ENCODE data around the gene ARHGAP25.

ARHGAP25 gene

DNA sequence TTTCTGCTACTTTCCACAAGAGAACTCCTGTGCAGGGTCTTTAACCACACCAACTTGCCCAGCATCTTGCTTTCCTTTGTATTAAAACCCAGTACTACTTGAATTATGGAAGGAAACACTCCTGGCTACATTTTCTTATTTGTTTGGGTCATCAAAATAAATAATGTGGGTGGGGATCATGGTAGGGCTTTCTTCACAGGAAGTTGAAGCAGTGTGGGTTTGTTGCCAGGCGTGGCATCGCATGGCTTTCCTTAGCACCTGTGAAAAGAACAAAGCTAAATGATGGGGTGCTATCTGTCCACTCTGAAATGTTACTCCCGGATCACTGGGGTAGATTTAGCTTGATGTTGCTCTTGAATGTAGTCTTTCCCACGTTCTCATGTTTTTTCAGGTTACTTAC is 18.7 kb downstream of the ARHGAP25 start:
- TF ChIP-seq, protein P1, sequence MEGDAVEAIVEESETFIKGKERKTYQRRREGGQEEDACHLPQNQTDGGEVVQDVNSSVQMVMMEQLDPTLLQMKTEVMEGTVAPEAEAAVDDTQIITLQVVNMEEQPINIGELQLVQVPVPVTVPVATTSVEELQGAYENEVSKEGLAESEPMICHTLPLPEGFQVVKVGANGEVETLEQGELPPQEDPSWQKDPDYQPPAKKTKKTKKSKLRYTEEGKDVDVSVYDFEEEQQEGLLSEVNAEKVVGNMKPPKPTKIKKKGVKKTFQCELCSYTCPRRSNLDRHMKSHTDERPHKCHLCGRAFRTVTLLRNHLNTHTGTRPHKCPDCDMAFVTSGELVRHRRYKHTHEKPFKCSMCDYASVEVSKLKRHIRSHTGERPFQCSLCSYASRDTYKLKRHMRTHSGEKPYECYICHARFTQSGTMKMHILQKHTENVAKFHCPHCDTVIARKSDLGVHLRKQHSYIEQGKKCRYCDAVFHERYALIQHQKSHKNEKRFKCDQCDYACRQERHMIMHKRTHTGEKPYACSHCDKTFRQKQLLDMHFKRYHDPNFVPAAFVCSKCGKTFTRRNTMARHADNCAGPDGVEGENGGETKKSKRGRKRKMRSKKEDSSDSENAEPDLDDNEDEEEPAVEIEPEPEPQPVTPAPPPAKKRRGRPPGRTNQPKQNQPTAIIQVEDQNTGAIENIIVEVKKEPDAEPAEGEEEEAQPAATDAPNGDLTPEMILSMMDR (conservative IDR thresholded peaks at IDR 0.05; ENCODE audit: low read depth, low read length) = no peak
- no peak overlapping the region for H3K4me3 ChIP-seq (ENCODE audit: low read depth, low read length)
- DNase-seq (ENCODE audit: low read depth) = no peak

DNA sequence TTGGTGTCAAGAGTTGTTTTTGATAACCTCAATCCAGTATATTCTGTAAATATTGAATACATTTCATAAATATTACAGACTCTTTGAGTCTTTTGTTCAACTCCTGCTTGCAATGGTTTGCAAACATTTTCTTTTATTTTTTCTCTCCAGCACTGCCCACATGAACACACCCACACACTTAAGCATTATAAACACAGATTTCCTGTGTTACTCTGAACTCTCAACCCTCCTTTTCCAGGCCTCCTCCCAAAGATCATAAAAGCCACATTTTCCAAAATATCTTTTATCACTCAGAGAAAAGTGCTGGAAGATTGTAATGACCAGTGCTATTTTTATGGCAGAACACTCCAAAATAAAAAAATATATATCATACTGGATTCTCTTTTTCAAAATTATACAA is 20.5 kb downstream of the ARHGAP25 start:
- TF ChIP-seq, protein P1 (conservative IDR thresholded peaks at IDR 0.05; ENCODE audit: low read depth, low read length) = no peak

DNA sequence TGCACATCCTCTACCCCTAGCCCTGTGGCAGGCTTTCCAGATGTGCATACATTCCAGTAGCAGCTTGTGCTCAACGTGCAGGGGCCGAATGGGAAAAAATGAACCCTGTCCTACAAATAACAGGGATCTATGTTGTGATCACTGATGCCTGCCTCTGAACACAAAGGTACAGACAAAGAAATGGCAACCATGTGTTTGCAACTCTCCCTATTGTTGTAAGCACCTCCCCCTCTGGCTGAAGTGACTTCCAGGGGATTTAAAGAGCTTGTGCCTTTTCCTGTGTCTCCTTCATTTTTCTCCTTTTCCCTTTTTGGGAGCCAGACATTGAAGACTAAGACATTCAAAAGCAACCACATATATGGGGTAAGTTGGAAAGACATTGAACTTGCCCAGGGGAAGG is 21.6 kb downstream of the ARHGAP25 start:
- TF ChIP-seq, protein P1 (conservative IDR thresholded peaks at IDR 0.05; ENCODE audit: low read depth, low read length) = no peak
- no peak overlapping the region for H3K4me3 ChIP-seq (ENCODE audit: low read depth, low read length)
- no peak for DNase-seq (ENCODE audit: low read depth)

More for the DNA sequence above, 20.5 kb downstream of the ARHGAP25 start:
- DNase-seq (ENCODE audit: low read depth) = no peak
- H3K4me3 ChIP-seq (ENCODE audit: low read depth, low read length) = no peak overlapping the region

DNA sequence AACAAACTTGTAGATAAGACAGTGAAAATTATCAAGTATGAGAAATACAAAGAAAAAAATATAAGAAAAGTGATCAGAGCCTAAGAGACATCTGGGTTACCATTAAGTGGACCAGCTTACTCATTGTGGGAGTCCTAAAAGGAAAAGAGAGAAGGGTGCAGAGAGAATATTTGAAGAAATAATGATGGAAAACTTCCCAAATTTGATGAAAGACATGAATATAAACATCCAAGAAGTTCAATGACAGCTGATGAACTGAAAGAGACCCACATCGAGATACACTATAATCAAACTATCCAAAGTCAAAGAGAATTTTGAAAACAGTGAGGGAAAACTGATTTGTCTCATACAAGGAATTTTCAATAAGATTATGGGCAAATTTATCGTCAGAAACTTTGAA is 22.5 kb downstream of the ARHGAP25 start:
- H3K4me3 ChIP-seq (ENCODE audit: low read depth, low read length) = no peak overlapping the region
- DNase-seq (ENCODE audit: low read depth) = no peak
- TF ChIP-seq, protein P1 (conservative IDR thresholded peaks at IDR 0.05; ENCODE audit: low read depth, low read length) = no peak

DNA sequence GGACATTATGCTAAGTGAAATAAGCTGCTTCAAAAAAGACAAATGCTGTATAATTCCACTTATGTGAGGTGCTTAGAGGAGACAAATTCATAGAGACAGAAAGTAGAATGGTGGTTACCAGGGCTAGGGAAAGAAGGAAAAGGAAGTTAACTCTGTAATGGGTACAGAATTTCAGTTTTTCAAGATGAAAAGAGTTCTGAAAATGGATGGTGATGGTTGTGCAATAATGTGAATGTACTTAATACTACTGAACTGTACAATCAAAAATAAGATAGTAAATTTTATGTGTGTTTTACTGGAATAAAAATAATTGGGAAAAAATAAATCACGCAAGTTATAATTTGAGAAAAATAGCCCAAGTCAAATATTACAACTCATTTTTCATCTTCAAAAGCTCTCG is 27.5 kb downstream of the ARHGAP25 start:
- TF ChIP-seq, protein P1 (conservative IDR thresholded peaks at IDR 0.05; ENCODE audit: low read depth, low read length) = no peak

DNA sequence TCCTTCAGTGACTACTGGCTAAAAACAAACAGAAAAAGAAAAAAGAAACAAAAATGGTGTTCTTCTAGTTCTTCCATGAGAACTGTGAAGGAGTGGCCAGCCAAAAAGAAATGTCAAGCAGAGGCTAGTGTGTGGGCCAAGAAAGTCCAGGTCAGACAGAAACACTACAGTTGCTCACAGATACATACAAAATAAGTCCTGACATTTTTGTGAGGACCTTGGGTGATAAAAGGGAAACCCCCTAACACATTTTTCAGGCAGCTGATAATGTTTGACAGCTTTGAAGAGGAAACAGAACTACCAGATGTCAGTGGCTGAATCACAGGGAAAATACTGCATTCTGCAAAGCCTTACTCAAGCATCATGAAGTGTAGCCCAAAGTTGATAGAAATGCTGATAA is 28.1 kb downstream of the ARHGAP25 start:
- TF ChIP-seq, protein P1 (conservative IDR thresholded peaks at IDR 0.05; ENCODE audit: low read depth, low read length) = no peak
- DNase-seq (ENCODE audit: low read depth) = peak; percentile 87
- no peak overlapping the region for H3K4me3 ChIP-seq (ENCODE audit: low read depth, low read length)

More for the DNA sequence above, 27.5 kb downstream of the ARHGAP25 start:
- no peak for DNase-seq (ENCODE audit: low read depth)
- no peak overlapping the region for H3K4me3 ChIP-seq (ENCODE audit: low read depth, low read length)

DNA sequence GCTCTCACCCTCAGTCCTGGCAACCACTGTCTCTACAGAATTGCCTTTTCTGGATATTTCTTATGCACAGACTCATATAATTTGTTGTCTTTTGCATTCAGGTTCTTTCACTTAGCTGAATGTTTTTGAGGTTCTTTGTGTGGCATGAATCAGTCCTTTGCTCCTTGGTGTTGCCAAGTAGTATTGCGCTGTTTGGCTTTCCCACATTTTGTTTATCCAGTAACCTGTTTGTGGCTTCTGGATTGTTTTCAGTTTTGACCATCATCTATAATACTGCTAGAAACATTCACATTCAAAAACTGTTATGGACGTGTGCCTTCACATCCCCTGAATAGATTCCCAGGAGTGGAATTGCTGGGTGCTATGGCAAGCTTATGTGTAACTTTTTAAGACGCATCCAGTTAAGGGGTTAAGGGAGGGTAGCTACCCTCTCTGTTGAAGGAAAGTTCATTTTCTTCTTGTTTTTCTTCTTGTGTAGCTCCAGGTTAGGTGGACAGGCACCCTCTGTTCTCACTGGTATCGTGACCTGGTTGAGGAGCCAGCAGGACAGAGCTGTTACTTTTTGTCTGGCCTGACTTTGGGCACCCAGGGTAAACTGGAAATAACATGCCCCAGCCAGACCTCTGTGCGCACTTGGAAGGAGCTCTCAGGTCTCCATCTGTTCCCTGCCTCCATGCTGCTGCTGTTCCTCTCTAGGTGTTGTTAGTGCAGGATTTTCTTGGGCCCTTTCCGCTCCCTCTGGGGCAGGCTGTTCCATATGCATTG is 29.6 kb downstream of the ARHGAP25 start:
- TF ChIP-seq, protein P1 (conservative IDR thresholded peaks at IDR 0.05; ENCODE audit: low read depth, low read length) = no peak
- H3K4me3 ChIP-seq (ENCODE audit: low read depth, low read length) = no peak overlapping the region
- no peak for DNase-seq (ENCODE audit: low read depth)

Data from choroid plexus epithelial cell (primary cell).